GM18502 (cell line): Measurements from ENCODE around the gene SLBP.
"Not testable (repeated sequence)": the region's sequence is repeated elsewhere in the genome, so short reads cannot be mapped to it uniquely, and the experiment has no call there.

Experiments
- ATAC-seq: cut with Tn5 transposase; IDR thresholded peaks from one replicate; pipeline ENCODE4 v1.9.1; 2021; ENCODE audit warnings: mild to moderate bottlenecking; ENCODE audit not compliant: unreplicated experiment, poor library complexity

The SLBP gene

DNA sequence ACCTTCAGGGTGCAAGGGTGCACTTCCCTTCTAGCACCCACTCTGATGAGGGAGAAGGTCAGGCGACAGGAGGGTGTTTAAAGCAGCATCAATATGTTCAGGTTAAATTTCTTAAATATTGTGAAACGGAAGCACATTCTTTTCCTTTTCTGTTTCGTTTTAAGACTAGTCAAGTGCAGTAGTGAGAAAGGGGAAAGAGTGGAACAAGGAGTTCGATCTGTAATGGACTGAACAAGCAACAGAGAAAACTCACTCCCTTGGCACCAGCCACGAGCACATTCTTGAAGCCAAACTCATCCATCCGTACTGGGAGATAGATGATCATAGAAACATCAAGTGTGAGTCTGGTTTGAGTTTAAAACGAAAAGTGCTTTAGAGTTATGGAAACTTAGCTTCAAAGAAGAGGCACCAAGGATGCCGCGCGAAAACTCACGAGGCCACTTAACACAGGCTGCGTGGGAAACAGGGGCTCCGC lies 28.8 kb downstream of the SLBP start:
- no peak for ATAC-seq

- no peak for ATAC-seq
Observed at GRCh38 chr4:1682860-1683259, 29.3 kb downstream of the SLBP start.

- no peak for ATAC-seq
Observed at GRCh38 chr4:1678244-1678643, 33.9 kb downstream of the SLBP start.

DNA sequence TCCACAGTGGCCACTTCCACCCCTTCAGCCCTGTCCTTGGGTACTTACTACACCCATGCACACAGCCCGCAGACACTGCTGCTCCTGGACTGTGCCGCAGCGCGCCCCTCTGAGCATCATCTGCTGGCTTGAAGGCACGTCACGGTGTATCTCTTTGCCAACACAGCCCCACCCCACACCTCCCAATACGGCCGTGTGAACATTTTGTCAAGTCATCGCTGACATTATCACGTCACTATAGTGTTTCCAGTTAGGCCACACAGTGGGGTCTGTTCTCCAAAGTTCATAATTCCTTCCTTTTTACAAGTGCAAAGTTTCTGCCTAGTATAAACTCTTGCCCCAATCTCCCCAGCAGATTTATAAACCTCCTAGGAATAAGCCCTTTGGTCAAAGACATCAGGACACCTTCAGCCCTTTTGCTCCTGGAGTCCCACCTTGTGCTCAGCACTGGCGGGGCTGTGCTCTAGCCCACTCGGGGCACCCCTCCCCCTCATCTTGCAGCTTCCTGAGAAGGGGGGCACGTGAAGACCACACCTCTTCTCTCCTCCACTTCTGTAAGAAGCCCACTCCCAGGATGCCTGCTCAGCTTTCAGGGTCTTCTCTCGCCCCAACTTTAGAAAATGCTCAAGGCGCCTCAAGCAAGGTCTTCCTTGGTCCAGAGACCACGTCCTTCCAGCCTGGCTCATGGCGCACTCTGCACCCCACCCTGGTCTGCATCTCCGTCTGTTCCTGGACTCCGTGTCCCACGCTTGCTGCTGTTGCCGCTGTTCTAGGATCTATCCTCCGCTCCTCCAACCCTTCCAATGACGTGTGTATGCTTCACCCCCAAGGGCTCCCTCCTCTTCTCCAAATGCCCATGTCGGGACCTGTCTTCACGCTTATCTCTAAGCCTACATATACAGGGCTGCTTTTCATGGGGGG lies 35.3 kb downstream of the SLBP start:
- no peak for ATAC-seq

- ATAC-seq = no peak
Observed at GRCh38 chr4:1675802-1676137, 36.3 kb downstream of the SLBP start.

GRCh38 chr4:1675136-1675801 lies 36.9 kb downstream of the SLBP start:
- ATAC-seq = no peak

GRCh38 chr4:1674682-1675081 lies 37.4 kb downstream of the SLBP start:
- ATAC-seq = no peak

DNA sequence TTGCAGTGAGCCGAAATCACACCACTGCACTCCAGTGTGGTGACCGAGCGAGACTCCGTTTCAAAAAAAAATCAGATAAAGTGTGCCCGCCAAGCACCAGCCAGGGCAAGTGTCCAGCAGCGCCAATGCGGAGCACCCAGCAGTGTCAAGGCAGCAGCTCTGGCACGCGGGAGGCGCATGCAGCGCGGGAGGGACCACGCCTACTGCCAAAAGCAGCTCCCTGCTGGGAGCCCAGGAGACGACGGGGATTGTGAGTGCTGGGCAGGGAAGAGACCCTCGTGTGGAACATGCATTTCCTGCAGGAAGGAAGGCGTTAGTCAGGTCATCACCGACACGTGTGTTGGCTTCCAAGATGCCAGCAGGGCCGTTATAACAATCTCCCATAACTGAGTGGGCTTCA lies 38.4 kb downstream of the SLBP start:
- no peak for ATAC-seq

DNA sequence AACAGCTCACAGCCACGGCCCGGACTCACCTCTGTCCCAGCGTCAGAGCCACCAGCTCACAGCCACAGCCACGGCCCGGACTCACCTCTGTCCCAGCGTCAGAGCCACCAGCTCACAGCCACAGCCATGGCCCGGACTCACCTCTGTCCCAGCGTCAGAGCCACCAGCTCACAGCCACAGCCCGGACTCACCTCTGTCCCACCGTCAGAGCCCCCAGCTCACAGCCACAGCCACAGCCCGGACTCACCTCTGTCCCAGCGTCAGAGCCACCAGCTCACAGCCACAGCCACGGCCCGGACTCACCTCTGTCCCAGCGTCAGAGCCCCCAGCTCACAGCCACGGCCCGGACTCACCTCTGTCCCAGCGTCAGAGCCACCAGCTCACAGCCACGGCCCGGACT lies 41.1 kb downstream of the SLBP start:
- not testable (repeated sequence) for ATAC-seq

DNA sequence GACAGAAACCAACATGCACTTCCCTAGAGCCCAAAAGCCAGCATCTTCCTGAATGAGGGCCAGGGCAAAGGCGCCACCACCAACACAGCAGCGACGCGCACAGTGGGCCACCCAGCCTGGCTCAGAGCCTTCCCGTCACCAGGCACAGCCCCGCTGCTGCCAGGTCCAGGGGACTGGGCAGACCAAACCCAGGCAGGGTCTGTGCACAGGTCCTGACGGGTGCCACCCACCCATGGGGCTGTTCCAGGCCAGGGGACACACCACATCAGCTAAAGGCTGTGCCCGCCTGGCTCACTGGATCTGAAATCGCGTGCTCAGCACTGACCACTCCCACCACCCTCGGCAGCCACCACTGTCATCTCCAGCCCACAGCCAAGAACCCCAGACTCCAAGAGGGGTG lies 41.8 kb downstream of the SLBP start:
- ATAC-seq = no peak

- no peak for ATAC-seq
Observed at GRCh38 chr4:1669850-1670249, 42.3 kb downstream of the SLBP start.

- ATAC-seq = no peak
Observed at GRCh38 chr4:1669270-1669669, 42.8 kb downstream of the SLBP start.

DNA sequence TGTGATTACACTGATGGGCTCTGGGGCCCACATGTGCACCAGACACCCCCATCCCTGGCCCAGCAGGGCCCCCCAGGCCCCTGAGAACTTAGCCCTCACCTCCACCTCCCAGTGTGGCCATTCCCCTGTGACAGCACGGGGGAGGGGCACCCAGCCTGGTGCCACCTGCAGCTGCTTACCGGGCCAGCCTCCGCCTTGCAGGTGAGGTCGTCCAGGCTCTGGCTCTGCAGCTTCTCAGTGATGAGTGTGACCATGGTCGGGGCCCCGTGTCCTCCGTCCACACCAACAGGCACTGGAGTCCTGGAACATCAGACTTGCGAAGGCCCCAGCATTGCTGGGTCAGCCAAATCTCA lies 43.7 kb downstream of the SLBP start:
- no peak for ATAC-seq

DNA sequence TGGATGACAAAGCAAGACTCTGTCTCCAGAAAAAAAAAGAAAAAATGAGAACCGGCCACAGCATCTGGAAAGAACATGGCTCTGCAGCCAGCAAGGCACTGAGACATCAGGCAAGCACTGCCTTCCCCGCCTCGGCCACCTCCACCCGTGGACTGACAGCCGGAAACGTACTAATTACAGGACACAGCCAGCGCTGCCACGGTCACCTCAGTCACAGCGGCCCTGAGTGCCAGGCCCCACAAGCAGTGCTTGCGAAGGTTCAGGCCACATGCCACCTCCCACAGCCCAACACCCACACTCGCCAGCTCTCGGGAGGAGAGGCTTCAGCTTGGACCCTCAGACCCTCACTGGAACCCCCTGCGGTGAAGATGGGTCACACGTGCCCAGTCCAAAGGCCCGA lies 44.8 kb downstream of the SLBP start:
- no peak for ATAC-seq

DNA sequence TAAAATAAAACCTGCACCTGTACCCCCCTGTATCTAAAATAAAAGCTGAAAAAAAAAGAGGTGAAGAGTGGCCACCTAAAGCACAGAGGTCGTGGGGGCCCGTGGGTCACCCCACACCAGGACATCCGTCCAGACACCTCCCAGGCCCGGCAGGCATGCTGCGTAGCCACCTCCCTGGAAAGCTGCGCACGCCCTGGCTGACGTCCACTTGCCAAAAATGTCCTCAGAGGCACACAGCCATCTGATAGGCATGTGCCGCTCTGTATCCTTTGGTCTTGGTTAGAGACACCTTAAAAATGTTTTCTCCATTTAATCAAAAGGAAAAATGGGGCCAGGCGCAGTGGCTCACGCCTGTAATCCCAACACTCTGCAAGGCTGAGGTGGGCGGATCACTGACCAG lies 45.7 kb downstream of the SLBP start:
- no peak for ATAC-seq

DNA sequence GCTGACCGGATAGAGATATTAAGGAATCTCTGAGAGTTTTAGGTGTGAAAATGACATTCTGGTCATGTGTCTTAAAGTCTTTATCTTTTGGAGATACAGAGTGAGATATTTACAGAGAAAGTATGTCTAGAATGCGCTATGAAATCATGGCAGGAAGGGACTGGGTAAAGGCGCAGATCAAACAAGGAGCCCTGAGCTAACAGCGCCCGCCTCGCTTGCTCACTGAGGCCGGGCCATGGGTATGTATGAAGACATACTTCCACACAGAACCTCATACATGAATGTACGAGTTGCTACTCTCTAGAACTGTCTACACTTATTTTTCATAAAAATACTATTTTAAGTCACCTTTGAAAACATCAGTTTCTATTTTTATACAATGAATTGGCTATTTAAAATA lies 48.0 kb downstream of the SLBP start:
- no peak for ATAC-seq

DNA sequence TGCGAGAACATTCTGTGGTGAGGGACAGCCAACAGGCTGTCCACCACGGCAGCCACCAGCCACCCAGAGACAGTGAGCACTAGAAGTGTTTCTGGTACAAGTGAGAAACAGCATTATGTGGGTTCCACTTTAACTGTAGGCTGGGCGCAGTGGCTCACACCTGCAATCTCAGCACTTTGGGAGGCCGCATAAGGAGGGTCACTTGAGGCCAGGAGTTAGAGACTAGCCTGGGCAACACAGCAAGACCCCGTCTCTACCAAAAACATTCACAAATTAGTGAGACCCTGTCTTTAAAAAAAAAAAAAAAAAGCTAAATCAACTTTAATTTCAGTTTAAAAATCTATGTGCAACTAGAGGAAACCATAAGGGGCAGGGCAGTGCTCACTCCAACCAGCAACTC lies 48.6 kb downstream of the SLBP start:
- no peak for ATAC-seq

DNA sequence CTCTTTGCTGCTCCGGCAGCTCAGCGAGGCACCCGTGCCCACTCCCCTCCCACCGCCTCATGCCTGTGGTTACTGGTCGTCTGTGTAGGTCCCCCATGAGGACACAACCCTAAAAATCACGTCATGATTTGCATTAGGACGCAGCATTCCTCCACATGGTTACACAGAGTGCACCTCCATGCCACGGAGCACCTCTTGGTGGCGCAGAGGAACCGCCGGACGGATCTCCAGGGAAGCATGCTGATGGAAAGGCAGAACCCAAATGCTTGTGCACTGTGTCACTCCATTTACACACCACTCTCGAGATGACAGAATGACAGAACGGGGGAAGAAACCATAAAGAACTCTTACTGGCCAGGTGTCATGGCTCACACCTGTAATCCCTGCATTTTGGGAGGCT lies 50.4 kb downstream of the SLBP start:
- no peak for ATAC-seq

DNA sequence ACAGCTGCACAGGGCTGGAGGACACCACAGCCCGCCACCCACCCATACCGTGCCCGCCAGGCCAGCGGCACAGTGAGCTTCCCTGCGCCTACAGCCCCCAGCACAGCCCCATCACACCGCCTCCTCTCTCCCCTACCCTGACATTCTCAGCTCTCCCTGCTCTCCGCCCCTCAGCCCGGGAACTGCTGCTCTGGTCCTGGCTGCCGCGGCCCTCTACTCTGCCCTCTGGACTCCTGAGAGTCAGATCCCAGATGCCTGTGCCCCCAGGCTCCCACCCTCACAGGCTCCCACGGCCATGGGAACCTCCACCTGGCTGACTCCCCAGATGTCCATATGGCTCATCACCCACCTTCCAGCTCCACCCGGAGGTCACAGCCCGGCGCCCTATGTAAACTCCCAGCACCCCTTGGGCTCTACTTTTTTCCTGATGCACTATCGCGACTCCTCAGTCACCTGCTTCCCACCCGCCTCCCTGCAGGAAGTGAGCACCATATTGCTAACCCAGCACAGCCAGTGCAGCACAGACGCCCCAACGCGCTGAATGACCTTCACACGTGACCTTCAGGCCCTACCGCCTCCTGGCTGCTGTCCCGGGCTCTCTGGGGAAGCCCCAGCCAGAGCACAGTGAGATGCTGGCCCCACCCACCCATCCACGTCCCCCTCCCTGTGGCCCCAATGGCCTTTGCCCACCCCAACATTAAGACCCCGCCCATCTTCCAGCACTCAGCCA lies 51.0 kb downstream of the SLBP start:
- ATAC-seq = no peak

- no peak for ATAC-seq
Observed at GRCh38 chr4:1659104-1660043, 52.7 kb downstream of the SLBP start.
